Measurements from ENCODE around the gene SLC2A14.
"Not testable (repeated sequence)": the region's sequence is repeated elsewhere in the genome, so short reads cannot be mapped to it uniquely, and the experiment has no call there.

The SLC2A14 gene

DNA sequence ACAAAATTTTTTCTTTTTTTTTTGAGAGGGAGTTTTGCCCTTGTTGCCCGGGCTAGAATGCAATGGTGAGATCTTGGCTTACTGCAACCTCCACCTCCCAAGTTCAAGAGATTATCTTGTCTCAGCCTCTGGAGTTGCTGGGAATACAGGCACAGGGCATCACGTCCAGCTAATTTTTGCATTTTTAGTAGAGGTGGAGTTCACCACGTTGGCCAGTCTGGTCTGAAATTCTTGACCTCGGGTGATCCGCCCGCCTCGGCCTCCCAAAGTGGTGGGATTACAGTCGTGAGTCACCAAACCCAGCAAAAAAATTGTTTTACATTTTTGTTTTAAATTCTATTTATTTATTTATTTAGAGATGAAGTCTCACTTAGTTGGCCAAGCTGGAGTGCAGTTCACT is 4.7 kb upstream of the SLC2A14 start:
- Histone ChIP-seq H3K4me3 (no peak overlapping the region), H3K27ac (no peak overlapping the region)

- no peak overlapping the region for H3K27ac ChIP-seq
These were observed 2.4 kb downstream of the SLC2A14 start for GRCh38 chr12:7870335-7870734.

GRCh38 chr12:7869137-7869536 is 3.6 kb downstream of the SLC2A14 start:
- no peak overlapping the region for H3K4me3 ChIP-seq
- H3K27ac ChIP-seq = no peak overlapping the region

More at GRCh38 chr12:7870335-7870734, 2.4 kb downstream of the SLC2A14 start:
- no peak overlapping the region for H3K4me3 ChIP-seq

- Histone ChIP-seq H3K27ac (no peak overlapping the region), H3K4me3 (no peak overlapping the region)
These were observed 4.3 kb downstream of the SLC2A14 start for GRCh38 chr12:7868391-7868790.

DNA sequence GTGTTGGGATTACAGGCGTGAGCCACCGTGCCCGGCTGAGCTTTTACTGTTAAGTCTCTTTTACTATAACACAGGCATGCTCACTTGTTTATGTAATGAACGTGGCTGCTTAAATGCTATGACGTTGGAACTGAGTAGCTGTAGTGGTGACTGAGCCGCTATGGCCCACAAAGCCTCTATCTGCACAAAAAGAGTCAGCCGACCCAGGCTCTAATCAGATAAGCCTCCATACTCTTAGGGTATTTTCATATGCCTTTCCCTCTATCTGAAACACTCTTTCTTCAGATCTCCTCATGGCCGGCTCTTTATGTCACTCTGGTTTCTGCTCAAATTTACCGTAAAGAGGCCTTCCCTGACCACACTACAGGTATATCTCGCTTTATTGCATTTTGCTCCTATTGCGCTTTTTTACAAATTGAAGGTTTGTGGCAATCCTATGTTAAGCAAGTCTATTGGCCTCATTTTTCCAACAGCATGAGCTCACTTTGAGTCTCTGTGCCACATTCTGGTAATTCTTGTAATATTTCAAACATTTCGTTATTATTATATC is 8.0 kb downstream of the SLC2A14 start:
- Histone ChIP-seq H3K4me3 (no peak overlapping the region), H3K27ac (no peak overlapping the region)

- H3K27ac ChIP-seq = not testable (repeated sequence)
These were observed 9.8 kb downstream of the SLC2A14 start for GRCh38 chr12:7862814-7863348.

GRCh38 chr12:7862301-7862700 is 10.4 kb downstream of the SLC2A14 start:
- not testable (repeated sequence) for H3K27ac ChIP-seq, H3K4me3 ChIP-seq

More at GRCh38 chr12:7862814-7863348, 9.8 kb downstream of the SLC2A14 start:
- not testable (repeated sequence) for H3K4me3 ChIP-seq

GRCh38 chr12:7859552-7859951 is 13.2 kb downstream of the SLC2A14 start:
- H3K4me3 ChIP-seq = no peak overlapping the region
- H3K27ac ChIP-seq = peak overlapping the region in 2 of 21 experiments; percentile 62 to 67

DNA sequence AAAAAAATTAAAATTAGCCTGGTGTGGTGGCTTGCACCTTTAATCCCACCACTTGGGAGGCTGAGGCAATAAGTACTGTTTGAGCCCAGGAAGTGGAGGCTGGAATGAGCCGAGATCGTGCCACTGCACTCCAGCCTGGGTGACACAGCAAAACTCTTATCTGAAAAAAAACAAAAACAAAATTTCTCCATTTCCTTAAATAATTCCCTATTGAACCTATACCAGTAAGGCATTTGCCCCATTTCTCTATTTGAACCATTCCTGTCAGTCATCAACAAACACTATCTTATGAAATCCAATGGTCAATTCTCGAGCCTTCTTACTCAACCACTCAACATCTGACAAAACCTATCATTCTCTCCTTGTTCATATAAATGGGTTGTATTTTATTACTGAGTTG is 14.7 kb downstream of the SLC2A14 start:
- H3K4me3 ChIP-seq = no peak overlapping the region
- no peak overlapping the region for H3K27ac ChIP-seq

DNA sequence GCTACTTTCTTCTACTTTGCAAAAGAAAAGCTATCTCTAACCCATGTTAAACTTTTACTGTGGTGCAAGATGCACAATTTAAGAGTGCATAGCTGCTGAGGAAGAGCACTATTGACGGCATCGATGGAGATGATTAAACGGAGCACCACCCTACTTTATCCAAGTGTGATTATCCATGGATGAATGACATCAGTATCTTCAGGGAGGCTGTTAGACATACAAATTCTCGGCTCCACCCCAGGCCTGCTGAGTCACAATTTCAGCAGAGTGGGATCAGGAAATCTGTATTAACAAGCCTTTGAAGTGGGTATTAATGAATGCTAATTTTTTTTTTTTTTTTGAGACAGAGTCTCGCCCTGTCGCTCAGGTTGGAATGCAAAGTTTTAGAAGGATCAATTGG is 16.2 kb downstream of the SLC2A14 start:
- no peak overlapping the region for H3K27ac ChIP-seq
- H3K4me3 ChIP-seq = no peak overlapping the region

- no peak overlapping the region for H3K4me3 ChIP-seq
These were observed 19.2 kb downstream of the SLC2A14 start for GRCh38 chr12:7853557-7853956.

GRCh38 chr12:7851622-7852081 is 21.1 kb downstream of the SLC2A14 start:
- H3K4me3 ChIP-seq = not testable (repeated sequence)

More at GRCh38 chr12:7853557-7853956, 19.2 kb downstream of the SLC2A14 start:
- H3K27ac ChIP-seq = no peak overlapping the region

DNA sequence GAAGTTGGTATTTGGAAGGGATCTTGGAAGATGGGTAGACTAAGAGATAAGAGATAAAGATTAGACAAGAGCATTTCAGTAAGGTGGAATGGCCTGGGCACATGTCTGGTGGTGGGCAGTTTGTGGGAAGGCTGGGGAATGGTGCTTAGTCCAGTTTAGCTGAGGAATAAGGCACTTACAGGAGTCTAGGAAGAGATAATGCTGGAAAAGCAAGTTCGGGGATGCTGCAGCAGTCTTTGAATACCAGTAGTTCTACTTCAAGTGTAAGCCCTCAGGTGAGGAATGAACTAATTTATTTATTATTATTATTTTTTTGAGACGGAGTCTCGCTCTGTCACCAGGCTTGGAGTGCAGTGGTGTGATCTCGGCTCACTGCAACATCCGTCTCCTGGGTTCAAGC is 22.6 kb downstream of the SLC2A14 start:
- not testable (repeated sequence) for H3K27ac ChIP-seq, H3K4me3 ChIP-seq

More at GRCh38 chr12:7851622-7852081, 21.1 kb downstream of the SLC2A14 start:
- not testable (repeated sequence) for H3K27ac ChIP-seq

DNA sequence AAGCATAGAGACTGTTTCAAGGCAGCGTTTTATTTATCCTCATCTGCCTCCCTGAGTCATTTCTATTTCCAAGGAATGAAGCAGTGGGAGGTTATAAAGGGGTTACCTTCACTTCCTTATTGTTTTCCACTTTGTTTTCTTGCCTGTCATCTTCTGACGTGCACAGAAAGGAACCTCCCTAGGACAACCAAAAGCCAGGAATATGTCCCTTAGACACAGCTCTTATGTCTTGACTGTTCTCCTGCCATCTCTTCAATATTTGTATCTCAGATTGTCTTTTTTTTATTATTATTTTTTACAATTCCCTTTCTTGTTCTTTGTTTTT is 24.7 kb downstream of the SLC2A14 start:
- H3K4me3 ChIP-seq, H3K27ac ChIP-seq: not testable (repeated sequence)

- H3K27ac ChIP-seq, H3K4me3 ChIP-seq: not testable (repeated sequence)
These were observed 25.3 kb downstream of the SLC2A14 start for GRCh38 chr12:7847226-7848097.

DNA sequence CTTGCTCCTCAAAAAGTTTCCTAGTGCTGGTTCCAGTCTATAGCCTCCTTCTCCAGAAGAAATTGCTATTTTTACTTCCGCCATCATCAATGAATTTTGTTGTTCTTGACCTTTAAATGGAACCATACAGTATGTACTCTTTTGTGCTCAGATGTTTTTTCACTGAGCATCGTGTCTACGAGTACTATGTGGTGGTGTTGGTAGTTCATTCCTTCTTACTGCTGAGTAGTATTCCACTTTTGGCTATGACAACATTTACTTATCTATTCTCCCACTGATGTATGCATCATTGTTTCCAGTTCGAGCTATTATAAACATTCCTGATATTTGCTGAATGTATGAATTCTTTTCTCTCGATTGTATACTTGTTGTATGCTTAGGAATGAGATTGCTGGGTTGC is 28.6 kb downstream of the SLC2A14 start:
- H3K4me3 ChIP-seq = no peak overlapping the region
- H3K27ac ChIP-seq = no peak overlapping the region

DNA sequence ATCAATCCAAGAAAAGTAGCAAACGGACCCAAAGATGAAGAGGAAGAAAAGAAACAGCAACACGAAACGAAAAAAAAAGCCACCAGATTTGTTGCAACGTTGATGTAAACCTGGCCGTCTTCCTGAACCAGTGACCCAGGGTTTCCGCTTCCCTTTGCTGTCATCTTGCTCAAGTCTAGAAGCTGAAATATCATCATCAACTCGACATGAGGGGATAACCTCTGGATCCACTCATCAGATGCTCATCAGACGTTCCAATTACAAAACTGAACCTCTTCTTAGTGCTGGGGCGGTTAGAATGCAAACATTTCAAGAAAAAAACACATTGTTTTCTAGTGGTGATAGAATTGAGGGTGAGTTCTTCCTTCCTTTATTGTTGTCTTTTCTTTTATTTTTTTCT is 29.1 kb downstream of the SLC2A14 start:
- not testable (repeated sequence) for H3K27ac ChIP-seq, H3K4me3 ChIP-seq

DNA sequence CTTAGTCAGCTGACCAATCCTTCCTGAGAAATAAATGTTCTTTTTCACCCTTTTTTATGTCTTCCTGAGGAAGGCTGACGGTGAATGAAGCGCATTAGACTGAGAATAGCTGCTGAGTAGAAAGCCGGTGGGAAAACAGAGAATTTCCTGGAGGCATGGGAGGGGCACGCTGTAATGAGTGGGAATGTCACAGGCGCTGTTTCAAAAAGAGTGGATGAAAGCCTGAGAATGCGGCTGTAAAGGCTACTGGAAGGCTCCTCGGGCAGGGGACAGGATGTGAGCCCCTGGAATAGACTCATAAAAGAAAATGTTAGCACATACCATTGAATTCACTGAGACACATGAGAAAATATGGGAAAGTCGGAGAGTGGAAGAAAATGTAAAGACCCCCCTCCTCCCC is 29.6 kb downstream of the SLC2A14 start:
- not testable (repeated sequence) for H3K4me3 ChIP-seq
- peak overlapping the region in 1 of 21 experiments; percentile 50 for H3K27ac ChIP-seq

GRCh38 chr12:7842444-7842843 is 30.3 kb downstream of the SLC2A14 start:
- not testable (repeated sequence) for H3K4me3 ChIP-seq, H3K27ac ChIP-seq

GRCh38 chr12:7839848-7840247 is 32.9 kb downstream of the SLC2A14 start:
- H3K27ac ChIP-seq, H3K4me3 ChIP-seq: not testable (repeated sequence)

DNA sequence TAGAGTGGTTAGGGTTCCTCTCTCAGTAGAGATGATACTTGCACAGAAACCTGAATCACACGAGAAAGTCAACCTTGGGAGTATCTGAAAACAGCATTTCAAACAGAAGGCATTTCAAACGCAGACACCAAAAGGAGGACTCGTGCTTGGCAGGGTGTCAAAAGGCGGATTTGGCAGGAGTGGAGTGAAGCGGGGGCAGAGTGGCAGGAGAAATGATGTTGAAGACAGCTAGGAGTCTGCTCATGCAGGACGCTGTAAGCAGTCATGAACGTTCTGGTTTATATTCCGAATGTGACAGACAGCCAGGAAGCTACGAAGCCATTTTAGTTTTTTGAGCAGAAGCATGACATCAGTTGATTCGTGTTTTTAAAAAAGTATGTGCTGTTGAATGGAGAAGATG is 33.5 kb downstream of the SLC2A14 start:
- not testable (repeated sequence) for H3K27ac ChIP-seq

More for the DNA sequence above, 33.5 kb downstream of the SLC2A14 start:
- not testable (repeated sequence) for H3K4me3 ChIP-seq

Measured in skin epidermis (tissue), 12 donors.